GM10847 (cell line): Measurements from ENCODE around the gene MED10.

Experiments
- POLR2A ChIP-seq: IDR thresholded peaks from 2 replicates; pipeline ENCODE4 v1.6.1; 2011; ENCODE audit not compliant: insufficient read length; ENCODE audit errors: extremely low read depth

The MED10 gene

GRCh38 chr5:6392561-6392960 is 14.2 kb upstream of the MED10 start:
- TF ChIP-seq POLR2A = no peak

- no peak for TF ChIP-seq POLR2A
These were observed 12.8 kb upstream of the MED10 start for GRCh38 chr5:6391151-6391550.

GRCh38 chr5:6389946-6390530 is 11.7 kb upstream of the MED10 start:
- TF ChIP-seq POLR2A = no peak

GRCh38 chr5:6389397-6389796 is 11.1 kb upstream of the MED10 start:
- no peak for TF ChIP-seq POLR2A

- TF ChIP-seq POLR2A = no peak
These were observed 9.6 kb upstream of the MED10 start for GRCh38 chr5:6387970-6388369.

GRCh38 chr5:6386271-6386670 is 7.9 kb upstream of the MED10 start:
- no peak for TF ChIP-seq POLR2A

- no peak for TF ChIP-seq POLR2A
These were observed 6.5 kb upstream of the MED10 start for GRCh38 chr5:6384856-6385255.

- no peak for TF ChIP-seq POLR2A
These were observed 5.0 kb upstream of the MED10 start for GRCh38 chr5:6383376-6383775.

- no peak for TF ChIP-seq POLR2A
These were observed 899 bp upstream of the MED10 start for GRCh38 chr5:6379246-6379645.

GRCh38 chr5:6378766-6379103 is 388 bp upstream of the MED10 start:
- TF ChIP-seq POLR2A = no peak

- no peak for TF ChIP-seq POLR2A
These were observed 804 bp downstream of the MED10 start for GRCh38 chr5:6377582-6377904.

GRCh38 chr5:6376974-6377520 is 1.3 kb downstream of the MED10 start:
- no peak for TF ChIP-seq POLR2A

- TF ChIP-seq POLR2A = no peak
These were observed 5.1 kb downstream of the MED10 start for GRCh38 chr5:6373081-6373846.

- TF ChIP-seq POLR2A = no peak
These were observed 5.9 kb downstream of the MED10 start for GRCh38 chr5:6372251-6373080.

- no peak for TF ChIP-seq POLR2A
These were observed 7.1 kb downstream of the MED10 start for GRCh38 chr5:6371079-6371810.
